Measurements from ENCODE around the gene DOCK11.

GRCh38 chrX:118631586-118631985, 136.0 kb downstream of the DOCK11 start:
- TF ChIP-seq POLR2A (IDR thresholded peaks at IDR 0.05) = no peak
- no peak for TF ChIP-seq CTCF (IDR thresholded peaks at IDR 0.05)
